Right cardiac atrium (tissue), 5 donors: Measurements from ENCODE around the gene VCX3A. TPM values are rescaled to one million over a fixed set of nuclear protein-coding genes. Genes with fewer than 3 reads are reported as not detected.
"Not testable (repeated sequence)": the region's sequence is repeated elsewhere in the genome, so short reads cannot be mapped to it uniquely, and the experiment has no call there.

ENCODE experiments used
- ATAC-seq, 2 donors: fragments of 200-7000 bp; cut with Tn5 transposase; one replicate each; pipeline versions ENCODE4 v1.8.0 to v1.9.1; 2020; ENCODE audit warnings: moderate library complexity in 2 of 2, mild to moderate bottlenecking in 1 of 2
- DNase-seq, 3 donors: peaks; one replicate each; pipeline ENCODE4 v3.0.0-alpha.2; 2020
- H3K27ac ChIP-seq: one replicate; pipeline ENCODE4 v1.5.1; 2013; ENCODE audit warnings: mild to moderate bottlenecking, low read length, control low read depth, moderate library complexity
- H3K27me3 ChIP-seq: one replicate; pipeline ENCODE4 v1.6.1; 2013; ENCODE audit not compliant: control insufficient read depth, insufficient read depth
- H3K4me1 ChIP-seq: one replicate; pipeline ENCODE4 v1.6.1; 2013; ENCODE audit warnings: low read length; ENCODE audit not compliant: control insufficient read depth, insufficient read depth
- H3K4me3 ChIP-seq: one replicate; pipeline ENCODE4 v1.5.1; 2013; ENCODE audit warnings: low read length, control low read depth
- H3K9me3 ChIP-seq: one replicate; pipeline ENCODE4 v1.6.1; 2013; ENCODE audit warnings: low read length; ENCODE audit not compliant: control insufficient read depth
- WGBS: extraction: QIAGEN DNeasy Blood & Tissue Kit; methylation state at CpG from one replicate; pipeline ENCODE4 v1.1.7; 2013; 5-methylcytosine and 5-hydroxymethylcytosine counted together
- intact Hi-C, 4 donors: fragments of 100-400 bp; cut with DNase I; formaldehyde crosslinking; loops; one replicate each; pipeline versions ENCODE4 v1.11.0 to v1.14.0; 2022 to 2023
- long read RNA-seq, 4 donors: library from polyadenylated mRNA; unstranded; transcript quantifications; one replicate each; pipeline ENCODE4 v2.0.0, GENCODE V29; 2020 to 2021
- polyA plus RNA-seq: library from polyadenylated mRNA; stranded (reverse); fragments of 200-250 nt; gene quantifications from one replicate; pipeline ENCODE4 v1.2.3, GENCODE V29; 2013
- total RNA-seq, 4 donors: library from RNA; stranded (reverse); fragmentation: NEBNext Ultra II Directional; extraction: Animal tissue kit (Norgen Biotek cat#: 25700); gene quantifications; one replicate each; pipeline ENCODE4 v1.2.1, GENCODE V29; 2021
- donor health status: healthy with polysubstance abuse.
- donor health status: DM: no; HTN: yes; CAD: no.
- donor health status: DM: no; HTN: no; CAD: no.
- donor health status: DM: no; HTN: yes; CAD: no; lungs with severe emphysema.
- donor health status: DM: yes; HTN: yes; CAD: no.

The VCX3A gene
- total RNA-seq, result not detected
- not detected for polyA plus RNA-seq
- long read RNA-seq, donor 1, result 0 reads
- long read RNA-seq, donor 2, result 0 reads
- long read RNA-seq, donor 3, result 0 reads
- long read RNA-seq, donor 4, result 0 reads

GRCh38 chrX:6535018-6535417 lies at the start of gene VCX3A:
Gene VCX3A (minus strand): TSS chrX:6535118. CDS start chrX:6534497, 621 bp downstream.
- ATAC-seq, H3K4me1 ChIP-seq, intact Hi-C loops, H3K4me3 ChIP-seq, H3K27me3 ChIP-seq, H3K9me3 ChIP-seq, H3K27ac ChIP-seq, DNase-seq: not testable (repeated sequence)
- 75% methylated on average over 1 of the region's 1 CpG for WGBS

GRCh38 chrX:6574762-6575161 lies 39.8 kb upstream of the VCX3A start:
- WGBS, result 67% methylated on average over 5 of the region's 5 CpGs
- no peak for ATAC-seq

GRCh38 chrX:6568031-6568430 lies 33.1 kb upstream of the VCX3A start:
- ATAC-seq (no peak), DNase-seq (no peak)
- no peak overlapping the region for H3K27ac ChIP-seq
- intact Hi-C loops, result no loop called here
- no peaks in the 10 kb centered on the region for H3K27me3 ChIP-seq
- WGBS, result 67% methylated on average over 3 of the region's 3 CpGs
- no peaks in the 10 kb centered on the region for H3K9me3 ChIP-seq
- H3K4me3 ChIP-seq, result no peak overlapping the region
- H3K4me1 ChIP-seq, result no peaks in the 10 kb centered on the region

More at GRCh38 chrX:6574762-6575161, 39.8 kb upstream of the VCX3A start:
- intact Hi-C loops, result no loop called here
- no peak overlapping the region for H3K27ac ChIP-seq
- no peaks in the 10 kb centered on the region for H3K27me3 ChIP-seq
- no peak for DNase-seq
- no peaks in the 10 kb centered on the region for H3K9me3 ChIP-seq
- no peak overlapping the region for H3K4me3 ChIP-seq
- H3K4me1 ChIP-seq, result no peaks in the 10 kb centered on the region

- H3K4me3 ChIP-seq, result no peak overlapping the region
- DNase-seq (no peak), ATAC-seq (no peak)
- no peaks in the 10 kb centered on the region for H3K4me1 ChIP-seq
- H3K9me3 ChIP-seq, result no peaks in the 10 kb centered on the region
- intact Hi-C loops, result no loop called here
- no peaks in the 10 kb centered on the region for H3K27me3 ChIP-seq
- no peak overlapping the region for H3K27ac ChIP-seq
- 78% methylated on average over 5 of the region's 5 CpGs for WGBS
Observed at GRCh38 chrX:6558979-6559378, 24.1 kb upstream of the VCX3A start.

GRCh38 chrX:6557690-6558089 lies 22.8 kb upstream of the VCX3A start:
- H3K9me3 ChIP-seq, result no peaks in the 10 kb centered on the region
- intact Hi-C loops, result no loop called here
- 90% methylated on average over 3 of the region's 3 CpGs for WGBS
- no peak overlapping the region for H3K27ac ChIP-seq
- DNase-seq, result no peak
- ATAC-seq, result no peak
- H3K27me3 ChIP-seq, result no peaks in the 10 kb centered on the region
- H3K4me1 ChIP-seq, result no peaks in the 10 kb centered on the region
- H3K4me3 ChIP-seq, result no peak overlapping the region

GRCh38 chrX:6550999-6551398 lies 16.1 kb upstream of the VCX3A start:
- H3K27ac ChIP-seq, result no peak overlapping the region
- WGBS, result 77% methylated on average over 8 of the region's 8 CpGs
- no peak overlapping the region for H3K4me3 ChIP-seq
- no peaks in the 10 kb centered on the region for H3K9me3 ChIP-seq
- no peak for ATAC-seq
- no peaks in the 10 kb centered on the region for H3K4me1 ChIP-seq
- H3K27me3 ChIP-seq, result no peaks in the 10 kb centered on the region
- intact Hi-C loops, result no loop called here
- DNase-seq, result no peak

GRCh38 chrX:6545712-6546111 lies 10.8 kb upstream of the VCX3A start:
- DNase-seq (no peak), ATAC-seq (no peak)
- WGBS, result 71% methylated on average over 5 of the region's 5 CpGs
- Histone ChIP-seq H3K4me1 (no peaks in the 10 kb centered on the region), H3K9me3 (no peaks in the 10 kb centered on the region), H3K4me3 (no peak overlapping the region), H3K27ac (no peak overlapping the region), H3K27me3 (no peaks in the 10 kb centered on the region)
- intact Hi-C loops, result no loop called here

- DNase-seq (no peak), ATAC-seq (no peak)
- Histone ChIP-seq H3K27ac (no peak overlapping the region), H3K4me1 (no peaks in the 10 kb centered on the region), H3K9me3 (no peaks in the 10 kb centered on the region), H3K4me3 (no peak overlapping the region), H3K27me3 (no peaks in the 10 kb centered on the region)
- intact Hi-C loops, result no loop called here
- 80% methylated on average over 3 of the region's 3 CpGs for WGBS
Observed at GRCh38 chrX:6526564-6527136, 8.3 kb downstream of the VCX3A start.

GRCh38 chrX:6517376-6517775 lies 17.5 kb downstream of the VCX3A start:
- DNase-seq (no peak), ATAC-seq (no peak)
- no peaks in the 10 kb centered on the region for H3K27me3 ChIP-seq
- no peak overlapping the region for H3K27ac ChIP-seq
- H3K4me1 ChIP-seq, result no peaks in the 10 kb centered on the region
- no peaks in the 10 kb centered on the region for H3K9me3 ChIP-seq
- WGBS, result 85% methylated on average over 6 of the region's 6 CpGs
- H3K4me3 ChIP-seq, result no peak overlapping the region
- intact Hi-C loops, result no loop called here

GRCh38 chrX:6506444-6506843 lies 28.5 kb downstream of the VCX3A start:
- DNase-seq (no peak), ATAC-seq (no peak)
- no peaks in the 10 kb centered on the region for H3K27me3 ChIP-seq
- H3K4me1 ChIP-seq, result no peaks in the 10 kb centered on the region
- H3K27ac ChIP-seq, result no peak overlapping the region
- intact Hi-C loops, result no loop called here
- no peaks in the 10 kb centered on the region for H3K9me3 ChIP-seq
- WGBS, result 80% methylated on average over 4 of the region's 4 CpGs
- no peak overlapping the region for H3K4me3 ChIP-seq

- H3K9me3 ChIP-seq, result no peaks in the 10 kb centered on the region
- H3K27ac ChIP-seq, result no peak overlapping the region
- H3K4me3 ChIP-seq, result no peak overlapping the region
- H3K4me1 ChIP-seq, result no peaks in the 10 kb centered on the region
- intact Hi-C loops, result no loop called here
- no peak for ATAC-seq
- 57% methylated on average over 2 of the region's 2 CpGs for WGBS
- DNase-seq, result no peak
- H3K27me3 ChIP-seq, result no peaks in the 10 kb centered on the region
Observed at GRCh38 chrX:6505960-6506359, 29.0 kb downstream of the VCX3A start.

GRCh38 chrX:6500719-6501118 lies 34.2 kb downstream of the VCX3A start:
- DNase-seq, result no peak
- H3K4me3 ChIP-seq, result no peak overlapping the region
- 52% methylated on average over 1 of the region's 1 CpG for WGBS
- intact Hi-C loops, result no loop called here
- H3K27me3 ChIP-seq, result no peaks in the 10 kb centered on the region
- H3K4me1 ChIP-seq, result no peaks in the 10 kb centered on the region
- ATAC-seq, result no peak
- no peak overlapping the region for H3K27ac ChIP-seq
- no peaks in the 10 kb centered on the region for H3K9me3 ChIP-seq
